ENCODE results near the gene PLPP6. TPM values are rescaled to one million over a fixed set of nuclear protein-coding genes. Genes with fewer than 3 reads are reported as not detected.

PLPP6 gene
- total RNA-seq, 4 donors from 2014 or later, result 7.5 to 12.4 (median 11.2) TPM

GRCh38 chr9:4638968-4639367, 23.1 kb upstream of the PLPP6 start:
- Histone ChIP-seq H3K9me3 (no peaks in the 10 kb centered on the region), H3K36me3 (no peaks in the 10 kb centered on the region), H3K4me1 (peaks cover 0 to 5% of the 10 kb centered on the region in 2 donors), H3K27ac (no peak overlapping the region), H3K27me3 (no peaks in the 10 kb centered on the region), H3K4me3 (replicated peaks in 1 of 3) (no peak overlapping the region)
- no peak for DNase-seq
- intact Hi-C loops (cut with DNase I), result no loop called here
- no peak for TF ChIP-seq POLR2A (IDR thresholded peaks at IDR 0.05)
- no peak for TF ChIP-seq CTCF (IDR thresholded peaks at IDR 0.05)
- WGBS, 2 donors, result 93% methylated on average over 3 of the region's 3 CpGs

GRCh38 chr9:4639420-4639819, 22.7 kb upstream of the PLPP6 start:
- WGBS, 2 donors, result 63 to 66% methylated on average over 2 of the region's 2 CpGs
- intact Hi-C loops (cut with DNase I), result no loop called here

GRCh38 chr9:4640027-4640426, 22.1 kb upstream of the PLPP6 start:
- DNase-seq, result peak; percentile 58 to 59
- intact Hi-C loops (cut with DNase I), result loop anchor here (10.0 kb wide), 1 partner anchor 255 kb away; no protein-coding TSS in a partner anchor
- no peak overlapping the region for H3K4me3 ChIP-seq (replicated peaks in 1 of 3)
- H3K36me3 ChIP-seq, result no peaks in the 10 kb centered on the region
- no peaks in the 10 kb centered on the region for H3K27me3 ChIP-seq
- no peak overlapping the region for H3K27ac ChIP-seq
- TF ChIP-seq POLR2A (IDR thresholded peaks at IDR 0.05), result no peak
- TF ChIP-seq CTCF (IDR thresholded peaks at IDR 0.05), result peak; percentile 22 to 72 (median 58)
- no peaks in the 10 kb centered on the region for H3K9me3 ChIP-seq
- WGBS, 2 donors, result 69 to 71% methylated on average over 2 of the region's 2 CpGs
- H3K4me1 ChIP-seq, result peaks cover 0 to 5% of the 10 kb centered on the region in 2 donors

More at GRCh38 chr9:4639420-4639819, 22.7 kb upstream of the PLPP6 start:
- Histone ChIP-seq H3K4me1 (peaks cover 0 to 5% of the 10 kb centered on the region in 2 donors), H3K27me3 (no peaks in the 10 kb centered on the region), H3K27ac (no peak overlapping the region), H3K4me3 (replicated peaks in 1 of 3) (no peak overlapping the region), H3K36me3 (no peaks in the 10 kb centered on the region), H3K9me3 (no peaks in the 10 kb centered on the region)
- TF ChIP-seq POLR2A (IDR thresholded peaks at IDR 0.05) (no peak), CTCF (IDR thresholded peaks at IDR 0.05) (no peak)
- DNase-seq, result no peak

GRCh38 chr9:4642351-4642750, 19.7 kb upstream of the PLPP6 start:
- no peak for TF ChIP-seq POLR2A (IDR thresholded peaks at IDR 0.05)
- TF ChIP-seq CTCF (IDR thresholded peaks at IDR 0.05), result no peak
- Histone ChIP-seq H3K4me1 (peaks cover 0 to 5% of the 10 kb centered on the region in 2 donors), H3K4me3 (replicated peaks in 1 of 3) (no peak overlapping the region), H3K9me3 (no peaks in the 10 kb centered on the region), H3K27me3 (no peaks in the 10 kb centered on the region), H3K27ac (peak overlapping the region in 1 of 3 donors; percentile 11), H3K36me3 (no peaks in the 10 kb centered on the region)
- DNase-seq, result peak; percentile 58 to 62
- 39 to 41% methylated on average over 2 of the region's 2 CpGs for WGBS, 2 donors
- intact Hi-C loops (cut with DNase I), result loop anchor here (10.0 kb wide), 1 partner anchor 258 kb away; no protein-coding TSS in a partner anchor

- Histone ChIP-seq H3K27ac (no peak overlapping the region), H3K36me3 (no peaks in the 10 kb centered on the region), H3K4me1 (peaks cover 0 to 10% of the 10 kb centered on the region in 2 donors), H3K27me3 (no peaks in the 10 kb centered on the region), H3K9me3 (no peaks in the 10 kb centered on the region), H3K4me3 (replicated peaks in 1 of 3) (no peak overlapping the region)
- 91 to 93% methylated on average over 9 of the region's 9 CpGs for WGBS, 2 donors
- intact Hi-C loops (cut with DNase I), result no loop called here
- DNase-seq, result no peak
- TF ChIP-seq POLR2A (IDR thresholded peaks at IDR 0.05), result no peak
Measured at GRCh38 chr9:4654084-4654483, 8.0 kb upstream of the PLPP6 start.

Measured in thyroid gland (tissue), 4 donors.